Erythroblast (primary cell): ENCODE measurements around the gene ILF2.

Experiments used
- GATA1 ChIP-seq: IDR thresholded peaks from 2 replicates; pipeline ENCODE4 v1.6.1; 2011; ENCODE audit warnings: low read depth, mild to moderate bottlenecking, control low read depth, low read length, moderate library complexity
- POLR2A ChIP-seq: IDR thresholded peaks from 2 replicates; pipeline ENCODE4 v1.6.1; 2011; ENCODE audit warnings: mild to moderate bottlenecking, low read length

GRCh38 chr1:153631047-153632022 lies 39.5 kb downstream of the ILF2 start:
- no peak for TF ChIP-seq POLR2A
- no peak for TF ChIP-seq GATA1
